Hypothalamus (tissue), 51 donors: Measurements from ENCODE around the gene CHSY1.
"Not testable (repeated sequence)": the region's sequence is repeated elsewhere in the genome, so short reads cannot be mapped to it uniquely, and the experiment has no call there.

Experiments used
- DNase-seq, 51 donors: peaks; one replicate each; lab custom pipeline; 2025; lab: John Stamatoyannopoulos, UW

Gene CHSY1, protein sequence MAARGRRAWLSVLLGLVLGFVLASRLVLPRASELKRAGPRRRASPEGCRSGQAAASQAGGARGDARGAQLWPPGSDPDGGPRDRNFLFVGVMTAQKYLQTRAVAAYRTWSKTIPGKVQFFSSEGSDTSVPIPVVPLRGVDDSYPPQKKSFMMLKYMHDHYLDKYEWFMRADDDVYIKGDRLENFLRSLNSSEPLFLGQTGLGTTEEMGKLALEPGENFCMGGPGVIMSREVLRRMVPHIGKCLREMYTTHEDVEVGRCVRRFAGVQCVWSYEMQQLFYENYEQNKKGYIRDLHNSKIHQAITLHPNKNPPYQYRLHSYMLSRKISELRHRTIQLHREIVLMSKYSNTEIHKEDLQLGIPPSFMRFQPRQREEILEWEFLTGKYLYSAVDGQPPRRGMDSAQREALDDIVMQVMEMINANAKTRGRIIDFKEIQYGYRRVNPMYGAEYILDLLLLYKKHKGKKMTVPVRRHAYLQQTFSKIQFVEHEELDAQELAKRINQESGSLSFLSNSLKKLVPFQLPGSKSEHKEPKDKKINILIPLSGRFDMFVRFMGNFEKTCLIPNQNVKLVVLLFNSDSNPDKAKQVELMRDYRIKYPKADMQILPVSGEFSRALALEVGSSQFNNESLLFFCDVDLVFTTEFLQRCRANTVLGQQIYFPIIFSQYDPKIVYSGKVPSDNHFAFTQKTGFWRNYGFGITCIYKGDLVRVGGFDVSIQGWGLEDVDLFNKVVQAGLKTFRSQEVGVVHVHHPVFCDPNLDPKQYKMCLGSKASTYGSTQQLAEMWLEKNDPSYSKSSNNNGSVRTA

DNA sequence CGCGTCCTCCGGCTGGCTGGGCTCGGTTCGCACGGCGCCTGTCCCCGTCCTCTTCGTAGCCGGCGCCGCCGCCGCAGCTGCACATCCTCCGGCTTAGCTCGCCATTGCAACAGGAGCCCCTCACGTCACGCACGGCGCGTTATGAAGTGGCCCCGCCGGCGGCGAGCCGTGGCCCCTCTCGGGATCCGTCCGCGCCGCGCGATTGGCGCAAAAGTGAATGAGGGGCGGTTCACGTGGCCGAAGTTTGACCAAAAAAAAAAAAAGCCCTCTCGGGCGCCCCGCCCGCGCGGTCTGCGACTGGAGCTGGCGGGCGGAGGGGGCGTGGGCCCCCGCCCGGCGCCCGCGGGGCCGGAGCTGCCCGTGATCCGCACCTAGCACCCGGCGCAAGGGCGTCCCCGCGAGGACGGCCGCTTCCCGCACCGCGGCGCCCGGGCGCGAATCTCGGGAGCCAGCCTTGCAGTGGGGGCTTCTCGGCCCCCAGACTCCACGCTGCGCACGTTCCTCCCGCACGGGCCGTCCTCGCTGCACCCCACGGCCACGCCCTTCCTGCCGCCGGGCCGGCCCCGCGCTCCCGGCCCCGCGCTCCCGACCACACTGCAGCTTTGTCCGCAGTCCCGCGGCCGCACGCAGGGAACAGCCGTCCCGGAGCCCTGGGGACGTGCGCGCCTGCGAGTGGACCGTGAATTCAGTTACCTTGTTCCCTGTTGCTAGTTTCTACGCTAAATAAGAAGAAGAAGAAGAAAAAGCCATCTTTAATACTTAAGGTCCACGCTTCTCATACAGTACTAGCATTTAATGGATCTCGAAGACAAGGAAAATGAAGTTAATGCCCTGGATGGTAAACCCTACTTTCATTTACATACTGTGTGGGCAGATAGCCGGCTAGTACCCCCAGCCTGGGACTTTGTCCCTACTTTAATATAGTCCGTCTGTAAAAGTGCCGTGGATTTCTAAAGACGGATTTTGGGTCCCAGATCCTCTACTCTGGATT lies at the start of gene CHSY1:
CHSY1 (minus strand) TSS at position 219 of the 991 bp plus-strand sequence. CDS start 592 bp downstream, outside the sequence.
- peak; percentile 45 to 93 (median 83) for DNase-seq

DNA sequence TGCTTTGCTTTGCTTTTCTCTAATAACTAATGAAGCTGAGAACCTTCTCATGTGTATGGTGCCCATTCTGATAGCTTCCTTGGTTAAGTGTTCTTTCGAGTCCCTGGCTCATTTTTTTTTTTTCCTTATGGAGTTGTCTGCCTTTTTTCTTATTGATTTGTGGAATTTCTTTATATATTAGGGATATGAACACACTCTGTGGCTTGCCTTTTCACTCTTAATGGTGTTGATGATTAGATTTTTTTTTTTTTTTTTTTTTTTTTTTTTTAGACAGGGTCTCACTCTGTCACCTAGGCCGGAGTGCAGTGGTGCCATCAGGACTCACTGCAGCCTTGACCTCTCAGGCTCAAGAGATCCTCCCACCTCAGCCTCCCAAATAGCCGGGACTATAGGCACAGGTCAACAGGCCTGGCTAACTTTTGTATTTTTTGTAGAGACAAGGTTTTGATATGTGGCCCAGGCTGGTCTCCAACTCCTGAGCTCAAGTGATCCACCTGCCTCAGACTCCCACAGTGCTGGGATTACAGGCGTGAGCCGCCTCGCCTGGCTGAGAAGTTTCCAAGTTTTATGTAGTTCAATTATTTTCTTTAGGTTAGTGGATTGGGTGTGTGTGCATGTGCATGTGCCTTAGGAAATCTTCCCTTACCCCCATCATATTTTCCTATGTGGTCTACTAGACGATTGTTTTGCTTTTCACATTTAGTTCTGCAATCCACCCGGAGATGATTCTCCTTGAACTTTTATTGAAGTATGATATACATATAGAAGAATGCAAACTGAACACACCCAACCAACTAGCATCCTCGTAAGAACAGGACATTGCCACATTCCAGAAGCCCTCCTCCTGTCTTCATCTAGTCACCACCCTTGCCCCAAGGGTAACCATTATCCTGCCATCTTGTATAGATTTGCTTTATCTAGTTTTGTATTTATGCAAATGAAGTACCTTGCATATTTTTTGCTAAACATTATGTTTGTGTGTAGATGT lies 44.9 kb upstream of the CHSY1 start:
- no peak for DNase-seq

DNA sequence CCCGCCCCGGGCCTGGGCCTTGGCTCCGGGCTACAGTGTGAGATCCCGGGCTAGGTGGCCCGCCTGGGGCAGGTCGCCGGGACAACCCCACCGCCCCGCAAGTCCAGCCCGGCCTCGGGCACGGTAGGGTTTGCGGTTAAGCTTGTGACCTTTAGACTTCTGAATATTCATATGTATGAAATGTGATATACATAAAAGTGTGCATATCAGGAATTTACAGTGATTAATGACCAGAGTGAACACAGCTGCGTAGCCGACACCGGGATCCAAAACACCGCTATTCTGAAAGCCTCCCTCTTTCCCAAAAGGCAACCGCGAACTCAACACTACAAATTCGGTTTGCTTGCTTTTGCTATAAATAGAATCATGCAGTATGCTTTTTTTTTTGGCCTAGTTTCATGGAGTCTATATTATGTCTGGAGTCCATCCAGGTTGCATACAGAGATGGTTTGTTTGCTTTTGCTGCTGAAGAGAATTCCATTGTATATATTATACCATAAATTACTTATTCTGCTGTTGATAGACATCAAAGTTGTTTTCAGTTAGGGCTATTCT lies 43.8 kb upstream of the CHSY1 start:
- peak in 1 of 51 donors; percentile 58 for DNase-seq

DNA sequence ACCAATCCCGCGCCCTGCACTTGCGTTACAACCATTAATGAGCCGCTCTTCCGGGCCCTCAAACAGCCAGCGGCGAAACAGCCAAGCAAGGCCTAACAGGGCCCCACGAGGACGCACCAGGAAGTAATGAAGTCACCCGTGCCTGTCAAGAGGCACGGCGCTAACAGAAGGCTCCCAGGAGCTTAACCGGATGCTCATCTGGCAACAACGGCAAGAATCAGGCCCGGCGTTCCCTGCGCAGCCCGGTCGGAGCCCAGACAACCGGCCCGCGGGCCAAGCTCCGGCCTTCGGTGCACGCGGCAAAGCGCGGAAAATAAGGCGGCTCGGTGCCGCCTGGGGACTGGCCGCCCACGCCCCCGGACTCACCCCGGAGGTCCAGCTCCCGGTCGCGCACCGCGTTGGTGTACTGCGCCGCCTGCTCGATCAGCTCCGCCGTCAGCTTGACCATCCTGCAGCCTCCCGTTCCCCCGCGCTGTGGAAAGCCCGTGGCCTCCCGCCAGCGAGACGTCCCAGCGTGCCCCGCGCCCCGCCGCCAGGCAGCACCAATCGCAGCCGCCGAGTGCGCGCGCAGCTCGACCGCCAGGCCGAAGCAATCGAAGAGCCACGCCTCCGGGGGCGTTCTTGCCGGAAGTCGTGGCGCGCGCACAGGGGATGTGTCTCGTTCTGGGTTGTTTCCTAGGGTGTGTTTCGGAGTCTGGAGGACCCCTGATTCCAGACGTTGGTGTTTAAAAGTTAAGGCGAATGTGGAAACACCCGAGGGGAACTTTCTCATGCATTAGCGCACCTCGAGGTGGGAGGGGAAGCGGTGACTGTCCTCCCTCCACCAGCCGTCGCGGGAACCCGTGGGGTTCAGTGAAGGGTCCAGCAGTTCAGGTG lies 43.1 kb upstream of the CHSY1 start, which contains the start of gene SNRPA1:
SNRPA1 (minus strand) TSS at position 518 of the 876 bp plus-strand sequence; CDS start at position 448, 70 bp downstream.
- peak; percentile 79 to 97 (median 93) for DNase-seq

DNA sequence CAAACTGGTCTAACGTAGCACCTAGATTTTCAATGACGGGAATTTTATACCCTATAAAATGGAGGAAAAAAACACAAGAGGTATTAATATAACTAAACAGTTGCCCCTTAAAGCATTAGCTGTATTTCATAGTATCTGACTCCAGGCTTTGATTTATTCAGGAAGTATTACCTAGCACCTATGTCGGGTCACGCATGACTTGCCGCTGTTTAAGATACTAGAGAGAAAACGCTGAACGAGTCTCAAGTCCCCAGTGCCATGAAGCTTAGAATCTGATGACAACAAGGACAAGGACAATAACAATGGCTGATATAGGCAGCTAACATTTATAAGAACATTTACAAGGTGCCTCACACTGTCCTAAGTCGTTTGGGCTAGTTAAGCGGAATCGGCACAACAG lies 41.3 kb upstream of the CHSY1 start:
- DNase-seq, result no peak

DNA sequence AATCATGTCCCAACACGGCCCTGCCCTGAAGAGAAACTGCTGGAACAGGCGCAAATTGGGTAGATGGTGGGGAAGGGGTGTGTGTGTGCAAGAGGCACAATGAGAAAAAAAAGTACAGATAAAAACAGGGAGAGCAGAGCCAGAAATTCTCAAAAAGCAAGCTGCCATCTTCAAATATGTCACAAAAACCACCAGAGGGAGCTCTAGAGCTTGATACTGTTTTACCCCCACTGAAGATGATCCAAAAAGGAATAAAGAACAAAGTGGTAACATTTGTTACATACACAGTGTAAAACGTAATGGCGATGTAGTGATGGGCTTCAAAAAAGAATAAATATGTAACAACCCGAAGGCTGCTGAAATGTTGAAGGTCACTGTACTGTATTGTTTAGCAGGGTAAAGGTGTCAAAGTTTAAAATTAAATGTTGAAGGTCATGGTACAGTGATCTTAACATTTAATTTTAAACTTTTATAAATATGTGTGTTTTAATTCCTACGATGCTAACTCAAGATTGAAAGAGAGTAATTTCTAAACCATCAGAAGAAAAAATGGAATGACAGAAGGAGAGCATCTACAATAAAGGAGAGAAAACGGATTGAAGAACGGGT lies 37.2 kb upstream of the CHSY1 start:
- peak in 2 of 51 donors; percentile 6 to 7 for DNase-seq

DNA sequence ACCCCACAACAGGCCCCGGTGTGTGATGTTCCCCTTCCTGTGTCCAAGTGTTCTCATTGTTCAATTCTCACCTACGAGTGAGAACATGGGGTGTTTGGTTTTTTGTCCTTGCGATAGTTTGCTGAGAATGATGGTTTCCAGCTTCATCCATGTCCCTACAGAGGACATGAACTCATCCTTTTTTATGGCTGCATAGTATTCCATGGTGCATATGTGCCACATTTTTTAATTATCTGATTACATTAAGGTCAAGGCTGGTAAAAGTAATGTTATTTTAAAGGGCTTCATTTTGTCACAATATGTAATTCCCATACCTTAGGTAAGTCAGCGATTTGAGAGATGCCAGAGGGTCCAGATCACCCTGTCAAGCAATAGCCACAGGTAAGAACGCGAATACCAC lies 35.5 kb upstream of the CHSY1 start:
- DNase-seq, result not testable (repeated sequence)

DNA sequence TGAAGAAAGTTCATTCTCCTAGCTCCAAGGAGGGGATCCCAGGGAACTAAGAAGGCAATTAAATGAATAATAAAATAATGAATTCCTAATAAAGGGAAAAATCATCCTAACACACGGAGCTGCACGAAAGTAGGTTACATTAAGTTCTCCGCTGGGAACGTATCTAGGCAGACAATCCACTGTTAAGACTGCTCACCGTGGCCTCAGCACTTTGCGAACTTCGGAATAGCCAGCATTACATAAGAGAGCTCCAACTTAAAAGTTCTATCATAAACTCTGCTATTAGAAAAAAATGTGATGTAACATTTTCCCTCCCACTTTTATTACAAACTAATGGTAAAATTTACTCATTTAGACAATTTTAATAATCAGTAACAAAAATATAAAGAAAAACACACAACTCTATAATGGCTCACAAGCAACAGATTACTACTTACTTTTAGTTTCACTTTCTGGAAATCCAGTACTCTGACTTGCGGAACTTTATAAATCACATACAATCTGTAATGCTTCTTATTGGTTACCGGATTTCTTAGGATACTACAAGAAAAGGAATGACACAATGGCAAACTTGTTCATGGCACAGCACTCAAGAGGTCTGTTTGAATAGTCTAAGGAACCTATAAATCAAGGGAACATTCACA lies 34.7 kb upstream of the CHSY1 start:
- DNase-seq, result no peak

DNA sequence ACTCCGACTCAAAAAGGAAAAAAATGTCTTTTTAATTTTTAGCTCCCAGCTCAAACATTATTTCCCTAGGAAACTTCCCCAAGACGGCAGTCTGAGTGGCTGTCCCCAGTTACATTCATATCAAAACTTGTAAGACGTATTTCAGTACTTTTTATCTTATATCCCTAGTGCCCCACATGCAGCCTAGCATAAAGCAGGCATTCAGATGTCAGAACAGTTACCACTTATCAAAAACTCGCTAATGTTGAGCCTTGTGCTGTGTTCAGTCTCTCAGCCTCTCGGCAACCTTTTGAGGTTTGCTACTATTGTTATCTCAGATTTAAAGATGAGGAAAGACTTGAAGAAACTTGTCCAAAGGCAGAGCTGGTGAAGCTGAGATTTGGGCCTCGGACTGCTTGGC lies 32.1 kb upstream of the CHSY1 start:
- no peak for DNase-seq

DNA sequence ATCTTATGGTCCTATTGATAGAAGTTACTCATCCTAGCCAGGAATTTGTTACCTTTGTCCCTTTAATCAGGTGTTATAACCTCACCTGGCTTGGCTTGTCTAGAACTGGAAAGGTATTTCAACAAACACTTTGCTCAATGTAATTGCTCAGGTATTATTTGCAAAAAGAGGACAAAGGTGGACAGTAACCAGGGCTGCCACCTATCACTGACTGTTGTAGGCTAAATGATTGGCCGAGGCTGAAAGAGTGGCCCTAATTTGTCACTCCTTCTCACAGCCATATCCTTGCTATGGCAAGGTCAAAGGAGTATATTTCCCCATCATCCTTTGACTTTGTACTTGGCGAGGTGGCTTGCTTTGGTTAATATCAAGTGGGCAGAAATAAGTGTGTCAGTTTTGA lies 28.2 kb upstream of the CHSY1 start:
- DNase-seq, result no peak

DNA sequence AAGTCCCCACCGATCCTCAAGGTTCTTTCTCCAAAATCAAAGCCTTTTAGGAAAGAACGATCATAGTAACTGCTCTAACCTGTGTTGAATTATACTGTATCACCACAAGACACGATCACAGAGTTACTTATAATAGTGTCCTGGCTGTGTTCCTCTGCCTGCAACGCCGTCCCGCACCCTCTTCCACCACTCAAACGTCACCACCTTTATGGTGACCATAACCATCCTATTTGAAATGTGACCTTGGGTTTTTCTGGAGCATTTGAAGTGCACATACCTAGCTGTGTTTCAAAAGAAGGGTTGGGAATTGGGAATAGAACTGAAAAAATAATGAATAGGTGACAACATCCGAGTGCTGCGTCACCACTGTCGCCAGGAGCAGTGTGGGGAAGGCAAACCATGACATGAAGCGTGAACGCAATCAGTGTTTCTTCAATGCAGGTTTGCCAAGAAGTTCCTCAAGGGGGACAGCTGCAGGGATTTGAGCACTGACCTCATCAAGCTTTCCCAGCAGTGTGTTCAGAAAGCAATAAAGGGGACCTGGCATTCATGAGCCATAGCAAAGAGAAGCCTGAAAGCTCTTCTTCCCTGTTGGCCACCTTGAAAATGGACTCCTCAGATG lies 26.2 kb upstream of the CHSY1 start:
- DNase-seq, result no peak

DNA sequence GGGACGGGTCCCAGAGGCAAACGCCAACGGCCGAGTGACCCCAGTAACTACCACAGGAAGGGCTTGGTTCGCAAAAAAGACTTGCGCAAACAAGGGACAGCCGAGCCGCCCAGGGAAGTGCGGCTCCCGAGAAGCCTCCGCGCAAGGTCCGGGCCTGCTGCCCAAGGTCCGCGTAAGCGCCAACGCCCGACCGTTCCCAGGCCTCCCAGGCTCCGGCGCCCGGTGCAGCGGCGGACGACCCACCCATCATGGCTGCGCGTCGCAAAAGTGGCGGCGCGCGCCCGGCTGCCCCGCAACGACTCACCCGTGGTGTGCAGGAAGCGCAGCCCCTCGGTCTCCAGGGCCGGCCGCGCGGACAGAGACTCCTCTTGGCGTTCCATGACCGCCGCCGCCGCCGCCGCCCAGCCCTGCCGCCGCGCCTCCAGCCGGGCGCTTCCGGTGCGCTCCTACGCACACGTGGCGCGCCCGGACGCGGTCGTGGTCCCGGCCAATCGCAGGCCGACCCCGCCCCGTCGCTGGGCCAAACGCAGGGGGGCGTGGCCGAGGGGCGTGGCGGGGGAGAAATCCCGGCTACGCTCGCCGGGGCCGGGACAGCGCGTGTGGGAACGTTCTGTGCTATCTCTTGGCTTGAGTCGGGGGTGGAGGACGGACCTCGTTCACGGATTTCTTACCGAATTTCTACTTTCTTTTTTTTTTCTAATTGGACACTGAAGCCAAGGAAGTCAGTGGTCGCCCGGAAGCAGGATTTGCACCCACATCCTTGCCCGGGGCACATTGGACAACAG lies 25.4 kb upstream of the CHSY1 start, which contains the start of gene SELENOS:
SELENOS (minus strand) TSS at position 448 of the 785 bp plus-strand sequence; CDS start at position 380, 68 bp downstream.
- peak in 50 of 51 donors; percentile 17 to 93 (median 76) for DNase-seq

DNA sequence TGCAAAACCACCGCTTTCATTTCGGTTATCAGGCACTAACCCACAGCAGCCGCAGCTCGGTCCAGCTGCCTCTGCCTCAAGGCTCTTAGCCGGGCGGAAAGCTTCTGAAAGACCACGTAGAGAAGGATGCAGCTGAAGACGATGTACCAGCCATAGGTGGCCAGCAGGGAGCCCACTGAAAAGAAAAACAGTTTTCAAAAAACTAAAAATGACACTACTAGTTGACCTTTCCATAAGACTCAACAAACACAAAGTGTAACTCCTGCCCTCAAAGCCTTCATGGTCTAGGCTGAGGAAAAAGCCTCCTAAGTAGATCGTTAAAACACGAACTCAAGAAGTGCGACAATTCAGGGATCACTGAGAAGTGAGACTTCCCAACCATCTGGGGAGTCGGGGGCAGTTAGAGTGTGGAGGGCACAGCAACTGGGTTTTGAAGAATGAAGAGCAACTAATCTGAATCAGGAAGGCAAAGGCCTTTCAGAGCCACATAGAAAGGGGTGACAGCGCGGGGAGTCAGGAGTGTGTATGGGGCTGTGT lies 24.7 kb upstream of the CHSY1 start:
- DNase-seq, result no peak

DNA sequence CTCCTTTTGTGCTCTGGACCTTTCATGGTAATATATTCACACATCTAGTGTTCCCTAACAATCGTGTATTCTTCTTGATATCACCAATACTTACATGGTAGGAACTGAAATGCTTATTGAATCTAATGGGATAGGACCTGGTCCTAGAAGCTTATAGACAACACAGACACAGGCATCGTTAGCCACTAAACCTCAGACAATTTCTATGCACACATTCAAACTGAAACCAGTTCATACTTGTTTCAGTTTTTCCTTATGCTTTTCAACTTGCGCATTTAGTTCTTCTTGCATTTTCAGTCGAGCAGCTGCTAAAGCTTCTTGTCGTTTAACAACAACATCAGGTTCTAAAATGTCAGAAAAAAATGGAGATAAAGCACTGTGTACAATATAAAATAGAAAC lies 23.2 kb upstream of the CHSY1 start:
- no peak for DNase-seq

DNA sequence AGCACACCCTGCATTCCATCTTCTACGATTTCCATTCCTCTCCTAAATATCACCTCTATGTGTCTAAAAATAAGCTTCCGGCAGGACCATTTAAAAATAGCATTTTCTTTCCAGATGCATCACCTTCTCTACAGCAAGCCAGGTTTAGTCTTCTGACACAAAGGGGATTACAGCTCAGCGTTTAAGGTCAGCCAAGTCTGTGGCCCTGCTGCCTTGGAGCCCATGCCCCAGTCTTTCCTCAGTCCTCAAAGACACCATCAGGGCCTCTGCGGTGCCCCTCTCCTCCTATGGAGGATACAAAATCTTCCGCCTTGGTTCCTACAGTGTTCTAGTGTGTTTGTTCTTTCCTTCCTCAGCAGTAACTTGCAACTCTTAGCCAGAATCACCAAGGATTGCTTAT lies 21.7 kb upstream of the CHSY1 start:
- no peak for DNase-seq
